Mesenchymal stem cell (in vitro differentiated cells and primary cell): ENCODE measurements around the gene CD9.
"Not testable (repeated sequence)": the region's sequence is repeated elsewhere in the genome, so short reads cannot be mapped to it uniquely, and the experiment has no call there.

Experiments used
- DNase-seq: peaks from one replicate; pipeline ENCODE4 v3.0.0-alpha.2; 2013
- H2AFZ ChIP-seq: one replicate; pipeline ENCODE4 v1.6.1; 2013; ENCODE audit warnings: low read depth, mild to moderate bottlenecking, control low read depth, inconsistent platforms, low read length, moderate library complexity
- H2AK5ac ChIP-seq: 2 replicates; pipeline ENCODE4 v1.6.1; 2013; ENCODE audit warnings: low read length, moderate library complexity, mild to moderate bottlenecking, inconsistent platforms; ENCODE audit not compliant: severe bottlenecking
- H2BK120ac ChIP-seq: one replicate; pipeline ENCODE4 v1.6.1; 2013; ENCODE audit warnings: low read depth, mild to moderate bottlenecking, inconsistent platforms, low read length, moderate library complexity
- H2BK12ac ChIP-seq, 2 experiments: one replicate each; pipeline ENCODE4 v1.6.1; 2013; ENCODE audit warnings: inconsistent platforms in 2 of 2, low read length in 2 of 2, mild to moderate bottlenecking in 2 of 2, moderate library complexity in 2 of 2, control low read depth in 1 of 2
- H2BK15ac ChIP-seq: one replicate; pipeline ENCODE4 v1.6.1; 2013; ENCODE audit warnings: mild to moderate bottlenecking, low read depth, inconsistent platforms; ENCODE audit not compliant: poor library complexity, severe bottlenecking
- H2BK5ac ChIP-seq: 2 replicates; pipeline ENCODE4 v1.6.1; 2013; ENCODE audit warnings: low read depth, mild to moderate bottlenecking, low read length, control low read depth, inconsistent platforms; ENCODE audit not compliant: poor library complexity, severe bottlenecking
- H3K14ac ChIP-seq, 2 experiments: one replicate each; pipeline ENCODE4 v1.6.1; 2013; ENCODE audit warnings: inconsistent platforms in 2 of 2, low read length in 2 of 2, control low read depth in 1 of 2, mild to moderate bottlenecking in 1 of 2, moderate library complexity in 1 of 2
- H3K18ac ChIP-seq, 2 experiments: one replicate each; pipeline ENCODE4 v1.6.1; 2013; ENCODE audit warnings: inconsistent platforms in 2 of 2, low read length in 2 of 2, control low read depth in 1 of 2, low read depth in 1 of 2, mild to moderate bottlenecking in 1 of 2
- H3K23ac ChIP-seq, 2 experiments: one replicate each; pipeline ENCODE4 v1.6.1; 2013; ENCODE audit warnings: inconsistent platforms in 2 of 2, low read length in 2 of 2, mild to moderate bottlenecking in 2 of 2, moderate library complexity in 2 of 2, control low read depth in 1 of 2
- H3K27ac ChIP-seq: 2 replicates; pipeline ENCODE4 v1.5.1; 2013; ENCODE audit warnings: mild to moderate bottlenecking, moderate library complexity, low read length, control low read depth, inconsistent platforms; ENCODE audit not compliant: poor library complexity, severe bottlenecking
- H3K27me3 ChIP-seq, 2 experiments: 2 replicates each; pipeline versions ENCODE4 v1.6.1 to v1.7.0; 2013; ENCODE audit warnings: low read length in 2 of 2, mild to moderate bottlenecking in 2 of 2, moderate library complexity in 2 of 2, control low read depth in 1 of 2, inconsistent platforms in 1 of 2; ENCODE audit not compliant: control insufficient read depth in 1 of 2, insufficient read depth in 1 of 2
- H3K36me3 ChIP-seq, 2 experiments: 2 replicates each; pipeline versions ENCODE4 v1.6.1 to v1.7.0; 2013; ENCODE audit warnings: low read length in 2 of 2, control low read depth in 1 of 2, inconsistent platforms in 1 of 2, low read depth in 1 of 2, mild to moderate bottlenecking in 1 of 2; ENCODE audit not compliant: insufficient read depth in 2 of 2, control insufficient read depth in 1 of 2
- H3K4ac ChIP-seq, 2 experiments: one replicate each; pipeline ENCODE4 v1.6.1; 2013; ENCODE audit warnings: inconsistent platforms in 2 of 2, low read length in 2 of 2, mild to moderate bottlenecking in 2 of 2, moderate library complexity in 2 of 2, control low read depth in 1 of 2, low read depth in 1 of 2
- H3K4me1 ChIP-seq: 2 replicates; pipeline ENCODE4 v1.6.1; 2013; ENCODE audit warnings: low read depth, low read length, control low read depth; ENCODE audit not compliant: control insufficient read depth, insufficient read depth
- H3K4me2 ChIP-seq: 2 replicates; pipeline ENCODE4 v1.6.1; 2013; ENCODE audit warnings: low read length, mild to moderate bottlenecking, inconsistent platforms; ENCODE audit not compliant: poor library complexity, severe bottlenecking
- H3K4me3 ChIP-seq, 2 experiments: 2 replicates each; pipeline versions ENCODE4 v1.5.1 to v1.7.0; 2013; ENCODE audit warnings: low read length in 2 of 2, mild to moderate bottlenecking in 2 of 2, control low read depth in 1 of 2, low read depth in 1 of 2; ENCODE audit not compliant: insufficient read depth in 1 of 2
- H3K79me1 ChIP-seq: replicated peaks from 2 replicates; pipeline ENCODE4 v1.6.1; 2013; ENCODE audit warnings: mild to moderate bottlenecking, control low read depth, low read length, inconsistent platforms; ENCODE audit not compliant: poor library complexity, severe bottlenecking
- H3K9ac ChIP-seq: 2 replicates; pipeline ENCODE4 v1.7.0; 2013; ENCODE audit warnings: mild to moderate bottlenecking, low read length, moderate library complexity
- H3K9me3 ChIP-seq: 2 replicates; pipeline ENCODE4 v1.7.0; 2013; ENCODE audit warnings: mild to moderate bottlenecking, low read length; ENCODE audit not compliant: control insufficient read depth
- H4K8ac ChIP-seq: one replicate; pipeline ENCODE4 v1.6.1; 2013; ENCODE audit warnings: inconsistent platforms, mild to moderate bottlenecking, low read length, moderate library complexity
- H4K91ac ChIP-seq: one replicate; pipeline ENCODE4 v1.6.1; 2013; ENCODE audit warnings: mild to moderate bottlenecking, low read length, inconsistent platforms
- WGBS: methylation state at CpG from one replicate; pipeline ENCODE4 v1.1.7; 2013; ENCODE audit warnings: mixed read lengths; 5-methylcytosine and 5-hydroxymethylcytosine counted together

The CD9 gene

GRCh38 chr12:6189952-6190598 is 10.1 kb upstream of the CD9 start:
- not testable (repeated sequence) for H2AFZ ChIP-seq, H3K27ac ChIP-seq, H2BK15ac ChIP-seq, H2AK5ac ChIP-seq, H3K4me1 ChIP-seq, H4K91ac ChIP-seq, H2BK120ac ChIP-seq, H4K8ac ChIP-seq, H3K36me3 ChIP-seq, H3K18ac ChIP-seq, H3K4me2 ChIP-seq, H3K14ac ChIP-seq, H3K79me1 ChIP-seq, H3K4ac ChIP-seq, H2BK5ac ChIP-seq, H2BK12ac ChIP-seq, H3K9me3 ChIP-seq, DNase-seq, H3K23ac ChIP-seq, H3K4me3 ChIP-seq, H3K9ac ChIP-seq
- WGBS, result 91% methylated on average over 20 of the region's 20 CpGs
- H3K27me3 ChIP-seq, result peaks cover 11 to 12% of the 10 kb centered on the region in 2 experiments

GRCh38 chr12:6190767-6191530 is 9.3 kb upstream of the CD9 start:
- H2AFZ ChIP-seq, result not testable (repeated sequence)

GRCh38 chr12:6192604-6193380 is 7.4 kb upstream of the CD9 start:
- 89% methylated on average over 8 of the region's 13 CpGs for WGBS
- no peak overlapping the region for H3K23ac ChIP-seq
- no peak overlapping the region for H3K18ac ChIP-seq
- H3K4ac ChIP-seq, result no peak overlapping the region
- H3K4me3 ChIP-seq, result no peak overlapping the region
- H3K79me1 ChIP-seq, result no peaks in the 10 kb centered on the region
- H3K4me1 ChIP-seq, result peaks cover 5% of the 10 kb centered on the region
- no peak overlapping the region for H4K91ac ChIP-seq
- H3K9ac ChIP-seq, result no peak overlapping the region
- H2BK12ac ChIP-seq, result no peak overlapping the region
- H2BK5ac ChIP-seq, result no peak overlapping the region
- no peak overlapping the region for H4K8ac ChIP-seq
- H3K4me2 ChIP-seq, result no peak overlapping the region
- DNase-seq, result no peak
- H2AK5ac ChIP-seq, result no peak overlapping the region
- H3K14ac ChIP-seq, result no peak overlapping the region
- no peaks in the 10 kb centered on the region for H3K9me3 ChIP-seq
- no peak overlapping the region for H2AFZ ChIP-seq
- H2BK15ac ChIP-seq, result no peak overlapping the region
- H3K27ac ChIP-seq, result no peak overlapping the region
- peaks cover 11 to 12% of the 10 kb centered on the region in 2 experiments for H3K27me3 ChIP-seq
- no peak overlapping the region for H2BK120ac ChIP-seq
- H3K36me3 ChIP-seq, result no peaks in the 10 kb centered on the region

More at GRCh38 chr12:6190767-6191530, 9.3 kb upstream of the CD9 start:
- 93% methylated on average over 39 of the region's 49 CpGs for WGBS
- not testable (repeated sequence) for H2BK15ac ChIP-seq, H2BK12ac ChIP-seq, H3K9me3 ChIP-seq, H4K8ac ChIP-seq, H3K27ac ChIP-seq, H2BK120ac ChIP-seq, H3K4me1 ChIP-seq, DNase-seq, H3K4me3 ChIP-seq, H3K4ac ChIP-seq, H3K14ac ChIP-seq, H2BK5ac ChIP-seq, H3K23ac ChIP-seq, H3K9ac ChIP-seq, H3K36me3 ChIP-seq, H4K91ac ChIP-seq, H2AK5ac ChIP-seq, H3K18ac ChIP-seq, H3K4me2 ChIP-seq, H3K79me1 ChIP-seq
- peaks cover 11 to 12% of the 10 kb centered on the region in 2 experiments for H3K27me3 ChIP-seq
